Liver (tissue), 3 donors: ENCODE data around the gene FIBP.

ENCODE experiments used
- CTCF ChIP-seq: fragments of 150-350 bp; IDR thresholded peaks from 2 replicates; pipeline ENCODE4 v1.5.1; 2017; ENCODE audit warnings: improper control_type of control experiment, low read depth, low read length; ENCODE audit not compliant: missing input control
- RAD21 ChIP-seq, 2 donors: IDR thresholded peaks; 2 replicates each; pipeline ENCODE4 v1.6.1; 2016; ENCODE audit warnings: antibody characterized with exemption in 2 of 2, mild to moderate bottlenecking in 2 of 2
- donor health status: healthy.
- donor health status: healthy.

- no peak for TF ChIP-seq CTCF
- TF ChIP-seq RAD21 (IDR thresholded peaks at IDR 0.05) = no peak
These were observed 22.6 kb downstream of the FIBP start for GRCh38 chr11:65865550-65866172.
